Measurements from ENCODE around the gene SMYD2. TPM values are rescaled to one million over a fixed set of nuclear protein-coding genes. Genes with fewer than 3 reads are reported as not detected.
A peak's percentile ranks its signal among the peaks of the same experiment; 100 is the strongest.

SMYD2 gene
- total RNA-seq, 6 experiments from 2014 or later = 14.5 to 45.2 (median 24.1) TPM

GRCh38 chr1:214337511-214337910 is 56.6 kb downstream of the SMYD2 start:
- TF ChIP-seq CTCF (IDR thresholded peaks at IDR 0.05) = no peak
- TF ChIP-seq POLR2A (IDR thresholded peaks at IDR 0.05) = no peak
- intact Hi-C loops (cut with DNase I) = no loop called here
- DNase-seq = no peak
- Histone ChIP-seq H3K27ac (no peak overlapping the region), H3K4me3 (no peak overlapping the region), H3K9me3 (no peaks in the 10 kb centered on the region), H3K27me3 (no peaks in the 10 kb centered on the region), H3K4me1 (no peaks in the 10 kb centered on the region), H3K36me3 (no peaks in the 10 kb centered on the region)
- ATAC-seq = peak in 1 of 4 donors; percentile 44
- 82% methylated on average over 6 of the region's 6 CpGs for WGBS (ENCODE audit: insufficient coverage, low coverage, low lambda C conversion rate, missing lambda C conversion rate)

- intact Hi-C loops (cut with DNase I) = no loop called here
- no peak for ATAC-seq
- Histone ChIP-seq H3K4me1 (no peaks in the 10 kb centered on the region), H3K9me3 (no peaks in the 10 kb centered on the region), H3K36me3 (no peaks in the 10 kb centered on the region), H3K27ac (no peak overlapping the region), H3K27me3 (no peaks in the 10 kb centered on the region), H3K4me3 (no peak overlapping the region)
- no peak for TF ChIP-seq POLR2A (IDR thresholded peaks at IDR 0.05)
- TF ChIP-seq CTCF (IDR thresholded peaks at IDR 0.05) = no peak
- no peak for DNase-seq
- 61% methylated on average over 4 of the region's 4 CpGs for WGBS (ENCODE audit: insufficient coverage, low coverage, low lambda C conversion rate, missing lambda C conversion rate)
Measured at GRCh38 chr1:214338212-214338611, 57.3 kb downstream of the SMYD2 start.

DNA sequence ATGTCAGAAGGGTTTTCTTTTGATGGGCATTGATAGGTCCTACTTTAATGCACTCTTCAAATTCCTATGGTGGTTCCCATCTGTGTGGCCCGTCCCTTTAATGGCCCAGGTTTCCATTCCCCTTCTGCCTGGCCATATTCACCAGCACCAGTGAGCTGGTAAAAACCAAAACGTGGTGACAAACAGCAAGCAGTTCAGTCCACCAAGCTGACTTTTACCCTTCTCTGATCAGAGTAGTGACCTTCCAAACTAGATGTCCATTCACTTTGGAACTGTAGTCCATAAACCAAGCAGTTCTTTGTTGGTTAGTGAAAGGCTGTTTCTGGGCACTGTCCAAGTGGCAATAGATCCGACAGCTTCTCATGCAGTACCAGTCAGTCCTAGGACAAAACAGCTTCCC is 60.5 kb downstream of the SMYD2 start:
- ATAC-seq (no peak), DNase-seq (no peak)
- no peaks in the 10 kb centered on the region for H3K36me3 ChIP-seq
- intact Hi-C loops (cut with DNase I) = no loop called here
- H3K4me1 ChIP-seq = no peaks in the 10 kb centered on the region
- TF ChIP-seq POLR2A (IDR thresholded peaks at IDR 0.05) = no peak
- no peak for TF ChIP-seq CTCF (IDR thresholded peaks at IDR 0.05)
- no peaks in the 10 kb centered on the region for H3K27me3 ChIP-seq
- WGBS (ENCODE audit: insufficient coverage, low coverage, low lambda C conversion rate, missing lambda C conversion rate) = 79% methylated on average over 3 of the region's 3 CpGs
- no peak overlapping the region for H3K27ac ChIP-seq
- H3K9me3 ChIP-seq = no peaks in the 10 kb centered on the region
- no peak overlapping the region for H3K4me3 ChIP-seq

DNA sequence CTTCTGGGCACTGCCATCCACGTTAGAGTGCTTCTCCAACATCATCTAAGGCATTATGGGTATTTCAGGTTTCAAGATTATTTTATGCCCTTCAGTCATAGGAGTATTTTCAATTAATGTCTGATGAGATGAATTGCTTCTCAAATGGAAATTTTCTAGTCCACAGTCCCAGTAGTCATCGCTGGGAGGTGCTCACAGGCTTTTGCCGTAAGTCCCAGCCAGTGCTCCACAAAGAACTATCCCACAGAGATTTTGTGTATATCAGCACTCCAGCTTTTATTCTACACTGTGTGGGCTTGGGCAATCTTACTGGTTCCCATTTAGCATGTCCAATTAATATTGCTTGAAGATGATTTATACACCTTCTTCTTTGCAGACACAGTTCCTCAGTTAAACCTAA is 61.0 kb downstream of the SMYD2 start:
- WGBS (ENCODE audit: insufficient coverage, low coverage, low lambda C conversion rate, missing lambda C conversion rate) = 89% methylated on average over 3 of the region's 3 CpGs

More for the DNA sequence above, 61.0 kb downstream of the SMYD2 start:
- Histone ChIP-seq H3K27me3 (no peaks in the 10 kb centered on the region), H3K4me1 (no peaks in the 10 kb centered on the region), H3K4me3 (no peak overlapping the region), H3K9me3 (no peaks in the 10 kb centered on the region), H3K27ac (no peak overlapping the region), H3K36me3 (no peaks in the 10 kb centered on the region)
- no peak for TF ChIP-seq POLR2A (IDR thresholded peaks at IDR 0.05)
- no peak for TF ChIP-seq CTCF (IDR thresholded peaks at IDR 0.05)
- ATAC-seq (no peak), DNase-seq (no peak)
- intact Hi-C loops (cut with DNase I) = no loop called here
